Measurements from ENCODE around the gene COBL. TPM values are rescaled to one million over a fixed set of nuclear protein-coding genes. Genes with fewer than 3 reads are reported as not detected.

The COBL gene
- total RNA-seq, 1 experiment from 2014 or later = 51.4 TPM

DNA sequence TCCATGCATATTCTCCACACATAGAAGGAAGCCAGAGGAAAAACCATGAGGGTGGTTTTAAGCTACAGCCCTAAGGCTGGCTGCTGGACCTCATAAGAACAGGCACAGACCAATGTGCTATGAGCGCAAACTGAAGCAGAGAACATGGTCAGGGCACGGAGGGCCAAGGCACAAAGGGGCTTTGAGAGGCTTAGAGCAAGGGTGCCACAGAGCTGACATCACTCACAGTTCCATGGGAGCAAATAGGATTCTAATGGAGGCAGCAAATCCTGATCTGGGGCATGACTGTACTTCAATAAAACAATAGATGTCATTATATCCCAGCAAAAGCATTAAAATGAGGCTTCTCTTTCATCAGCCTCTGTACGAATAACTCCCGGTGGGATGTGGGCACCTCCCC is 162.4 kb downstream of the COBL start:
- BruUV-seq (replicated peaks) = no TSS peak
- Histone ChIP-seq H3F3A (ENCODE audit: insufficient read depth, low read depth) (no peaks in the 10 kb centered on the region), H3K4me3 (no peak overlapping the region), H3K36me3 (ENCODE audit: low read depth) (no peaks in the 10 kb centered on the region), H3K4me2 (no peak overlapping the region), H4K20me1 (ENCODE audit: insufficient read depth) (no peaks in the 10 kb centered on the region), H3K9me2 (ENCODE audit: insufficient read depth) (no peaks in the 10 kb centered on the region), H2AFZ (no peak overlapping the region), H3K79me2 (ENCODE audit: low read depth) (no peaks in the 10 kb centered on the region), H3K4me1 (replicated peaks; ENCODE audit: insufficient read depth) (no peaks in the 10 kb centered on the region), H3K27ac (no peak overlapping the region), H3K27me3 (ENCODE audit: insufficient read depth, low read depth) (no peaks in the 10 kb centered on the region), H3K9me3 (ENCODE audit: insufficient read depth, low read depth) (peaks cover 3% of the 10 kb centered on the region; the same call in 1 of the 2 replicates)
- POLR2A ChIA-PET (ENCODE audit: unreplicated experiment) = no interaction called here
- CTCF ChIA-PET = no interaction called here
- intact Hi-C loops (cut with micrococcal nuclease; ENCODE audit: unreplicated experiment) = no loop called here
- TF ChIP-seq CTCF (conservative IDR thresholded peaks at IDR 0.05) = no peak
- TF ChIP-seq EZH2 (IDR thresholded peaks at IDR 0.05; ENCODE audit: low read depth) = no peak
- DNase-seq = no peak

GRCh38 chr7:51152706-51153200 is 163.9 kb downstream of the COBL start:
- CTCF ChIA-PET = interaction anchor here (0.6 kb wide), 1 partner anchor 214 kb away, joined by 4 read pairs; no protein-coding TSS in a partner anchor
- BruUV-seq (replicated peaks) = no TSS peak

GRCh38 chr7:51151455-51151854 is 165.2 kb downstream of the COBL start:
- BruUV-seq (replicated peaks) = no TSS peak
- H3K9me2 ChIP-seq (ENCODE audit: insufficient read depth) = no peaks in the 10 kb centered on the region
- H3K4me3 ChIP-seq = no peak overlapping the region
- H3K9me3 ChIP-seq (ENCODE audit: insufficient read depth, low read depth) = peaks cover 30% of the 10 kb centered on the region
- H3F3A ChIP-seq (ENCODE audit: insufficient read depth, low read depth) = no peaks in the 10 kb centered on the region
- no peak overlapping the region for H2AFZ ChIP-seq
- H3K36me3 ChIP-seq (ENCODE audit: low read depth) = no peaks in the 10 kb centered on the region
- H3K79me2 ChIP-seq (ENCODE audit: low read depth) = no peaks in the 10 kb centered on the region
- POLR2A ChIA-PET (ENCODE audit: unreplicated experiment) = no interaction called here
- no peak overlapping the region for H3K4me2 ChIP-seq
- H3K4me1 ChIP-seq (replicated peaks; ENCODE audit: insufficient read depth) = no peaks in the 10 kb centered on the region
- TF ChIP-seq EZH2 (IDR thresholded peaks at IDR 0.05; ENCODE audit: low read depth) = no peak
- TF ChIP-seq CTCF (conservative IDR thresholded peaks at IDR 0.05) = no peak
- H4K20me1 ChIP-seq (ENCODE audit: insufficient read depth) = no peaks in the 10 kb centered on the region
- intact Hi-C loops (cut with micrococcal nuclease; ENCODE audit: unreplicated experiment) = no loop called here
- no peak overlapping the region for H3K27ac ChIP-seq
- CTCF ChIA-PET = no interaction called here
- DNase-seq = no peak
- no peaks in the 10 kb centered on the region for H3K27me3 ChIP-seq (ENCODE audit: insufficient read depth, low read depth)

More at GRCh38 chr7:51152706-51153200, 163.9 kb downstream of the COBL start:
- Histone ChIP-seq H4K20me1 (ENCODE audit: insufficient read depth) (no peaks in the 10 kb centered on the region), H2AFZ (no peak overlapping the region), H3K9me3 (ENCODE audit: insufficient read depth, low read depth) (peaks cover 17% of the 10 kb centered on the region), H3K27me3 (ENCODE audit: insufficient read depth, low read depth) (no peaks in the 10 kb centered on the region), H3F3A (ENCODE audit: insufficient read depth, low read depth) (no peaks in the 10 kb centered on the region), H3K79me2 (ENCODE audit: low read depth) (no peaks in the 10 kb centered on the region), H3K4me2 (no peak overlapping the region), H3K9me2 (ENCODE audit: insufficient read depth) (no peaks in the 10 kb centered on the region), H3K36me3 (ENCODE audit: low read depth) (no peaks in the 10 kb centered on the region), H3K4me3 (no peak overlapping the region), H3K27ac (no peak overlapping the region), H3K4me1 (replicated peaks; ENCODE audit: insufficient read depth) (no peaks in the 10 kb centered on the region)
- no peak for TF ChIP-seq CTCF (conservative IDR thresholded peaks at IDR 0.05)
- no peak for TF ChIP-seq EZH2 (IDR thresholded peaks at IDR 0.05; ENCODE audit: low read depth)
- POLR2A ChIA-PET (ENCODE audit: unreplicated experiment) = no interaction called here
- intact Hi-C loops (cut with micrococcal nuclease; ENCODE audit: unreplicated experiment) = no loop called here
- no peak for DNase-seq
